Right lobe of liver (tissue), 6 donors: ENCODE results near the gene PRPF6. TPM values are rescaled to one million over a fixed set of nuclear protein-coding genes. Genes with fewer than 3 reads are reported as not detected.

Experiments
- ATAC-seq, 4 donors: fragments of 200-7000 bp; cut with Tn5 transposase; one replicate each; pipeline ENCODE4 v1.9.1; 2020; ENCODE audit warnings: mild to moderate bottlenecking in 4 of 4, moderate library complexity in 4 of 4
- DNase-seq, 3 donors: peaks; one replicate each; pipeline ENCODE4 v3.0.0-alpha.2; 2020
- H3K27ac ChIP-seq, 3 donors: fragments of 200-600 bp; one replicate each; pipeline ENCODE4 v1.8.0; 2022
- H3K27me3 ChIP-seq, 2 donors: fragments of 200-600 bp; one replicate each; pipeline ENCODE4 v1.8.0; 2022
- H3K36me3 ChIP-seq, 4 donors: fragments of 200-600 bp; sonication (generic) in 1 of 4; one replicate each; pipeline versions ENCODE4 v1.5.1 to v1.8.0; 2017 to 2022; ENCODE audit warnings: control low read depth in 1 of 4
- H3K4me1 ChIP-seq, 4 donors: fragments of 200-600 bp; sonication (generic) in 1 of 4; one replicate each; pipeline versions ENCODE4 v1.5.1 to v1.8.0; 2017 to 2022; ENCODE audit warnings: control low read depth in 1 of 4
- H3K4me3 ChIP-seq, 3 donors: fragments of 200-600 bp; one replicate each; pipeline ENCODE4 v1.8.0; 2022
- H3K9me3 ChIP-seq, 4 donors: fragments of 200-600 bp; sonication (generic) in 1 of 4; one replicate each; pipeline versions ENCODE4 v1.5.1 to v1.8.0; 2017 to 2022; ENCODE audit warnings: control low read depth in 1 of 4
- POLR2A ChIP-seq: fragments of 450-650 bp; IDR thresholded peaks from one replicate; pipeline ENCODE4 v1.6.1; 2017; ENCODE audit warnings: antibody characterized with exemption, mild to moderate bottlenecking
- WGBS: methylation state at CpG from one replicate; pipeline ENCODE4 v1.1.6; 2018; ENCODE audit warnings: low coverage, low lambda C conversion rate; ENCODE audit not compliant: insufficient coverage; ENCODE audit errors: missing lambda C conversion rate; 5-methylcytosine and 5-hydroxymethylcytosine counted together
- intact Hi-C, 2 donors: fragments of 100-400 bp; cut with DNase I; formaldehyde crosslinking; loops; one replicate each; pipeline versions ENCODE4 v1.11.2 to v1.14.1; 2022
- total RNA-seq, 6 experiments: library from RNA; depleted of rRNA in 2 of 6; stranded (reverse); fragments of >200 nt in 2 of 6; fragmentation: NEBNext Ultra II Directional in 3 of 6; extraction: Animal tissue kit (Norgen Biotek cat#: 25700) in 3 of 6; gene quantifications; one replicate each; pipeline versions ENCODE4 v1.1.0 to v1.2.4, GENCODE V29; 2016 to 2023
- TF ChIP-seq, protein P1 (sequence below), 4 donors: fragments of 200-600 bp in 3 of 4; fragments of 450-650 bp in 1 of 4; IDR thresholded peaks; one replicate each; pipeline versions ENCODE4 v1.5.1 to v1.8.0; 2016 to 2022; ENCODE audit warnings: antibody characterized with exemption in 4 of 4, mild to moderate bottlenecking in 2 of 4
- donor health status: DM: no; HTN: yes; CAD: no.
- donor health status: DM: no; HTN: no; CAD: no.
- donor health status: DM: no; HTN: no; CAD: no.
- donor health status: DM: no; HTN: yes; CAD: no.
- donor health status: DM: no; HTN: yes; CAD: no.

Gene PRPF6
- total RNA-seq, 6 experiments from 2014 or later: 21.7 to 28.9 (median 24.4) TPM

DNA sequence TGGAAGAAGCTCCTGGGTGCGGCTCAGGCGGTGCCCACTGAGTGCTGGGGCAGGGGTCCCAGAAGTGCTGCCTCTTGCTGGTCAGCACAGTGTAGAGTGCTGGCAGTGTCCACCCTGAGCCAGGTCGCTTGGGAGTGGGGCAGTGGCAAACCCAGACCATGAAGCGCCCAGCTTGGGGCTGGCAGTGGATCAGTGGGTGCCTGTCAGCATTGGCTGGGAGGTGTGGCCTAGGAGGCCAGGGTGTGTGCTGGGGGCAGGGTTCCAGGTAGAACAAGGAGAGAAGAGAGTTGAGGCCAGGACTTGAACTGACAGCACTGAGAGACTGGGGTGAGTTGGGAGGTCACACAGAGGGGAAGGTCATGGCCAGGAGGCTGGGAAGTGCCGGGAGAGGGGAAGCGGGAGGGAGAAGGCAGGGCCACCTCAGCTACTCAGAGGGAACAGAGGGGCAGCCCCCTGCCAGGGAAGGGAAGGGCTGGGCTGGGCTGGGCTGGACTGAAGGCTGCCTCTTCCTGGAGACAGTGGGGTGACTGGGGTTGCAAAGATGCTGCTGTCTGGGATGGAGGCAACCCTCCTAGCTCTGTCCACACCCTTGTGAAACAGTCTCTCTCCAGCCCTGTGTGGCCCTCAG is 86.2 kb downstream of the PRPF6 start:
- TF ChIP-seq POLR2A: no peak
- TF ChIP-seq, protein P1, sequence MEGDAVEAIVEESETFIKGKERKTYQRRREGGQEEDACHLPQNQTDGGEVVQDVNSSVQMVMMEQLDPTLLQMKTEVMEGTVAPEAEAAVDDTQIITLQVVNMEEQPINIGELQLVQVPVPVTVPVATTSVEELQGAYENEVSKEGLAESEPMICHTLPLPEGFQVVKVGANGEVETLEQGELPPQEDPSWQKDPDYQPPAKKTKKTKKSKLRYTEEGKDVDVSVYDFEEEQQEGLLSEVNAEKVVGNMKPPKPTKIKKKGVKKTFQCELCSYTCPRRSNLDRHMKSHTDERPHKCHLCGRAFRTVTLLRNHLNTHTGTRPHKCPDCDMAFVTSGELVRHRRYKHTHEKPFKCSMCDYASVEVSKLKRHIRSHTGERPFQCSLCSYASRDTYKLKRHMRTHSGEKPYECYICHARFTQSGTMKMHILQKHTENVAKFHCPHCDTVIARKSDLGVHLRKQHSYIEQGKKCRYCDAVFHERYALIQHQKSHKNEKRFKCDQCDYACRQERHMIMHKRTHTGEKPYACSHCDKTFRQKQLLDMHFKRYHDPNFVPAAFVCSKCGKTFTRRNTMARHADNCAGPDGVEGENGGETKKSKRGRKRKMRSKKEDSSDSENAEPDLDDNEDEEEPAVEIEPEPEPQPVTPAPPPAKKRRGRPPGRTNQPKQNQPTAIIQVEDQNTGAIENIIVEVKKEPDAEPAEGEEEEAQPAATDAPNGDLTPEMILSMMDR (IDR thresholded peaks at IDR 0.05): no peak
- ATAC-seq (no peak), DNase-seq (peak in 2 of 3 donors; percentile 76 to 80)
- Histone ChIP-seq H3K27ac (peak overlapping the region in 1 of 3 donors; percentile 71), H3K9me3 (no peaks in the 10 kb centered on the region), H3K36me3 (peaks cover 0 to 8% (median 0%) of the 10 kb centered on the region in 4 donors), H3K27me3 (no peaks in the 10 kb centered on the region), H3K4me1 (peaks cover 0 to 41% (median 17%) of the 10 kb centered on the region in 4 donors), H3K4me3 (peak overlapping the region in 1 of 3 donors; percentile 50)
- WGBS: 33% methylated on average over 4 of the region's 6 CpGs
- intact Hi-C loops: no loop called here

DNA sequence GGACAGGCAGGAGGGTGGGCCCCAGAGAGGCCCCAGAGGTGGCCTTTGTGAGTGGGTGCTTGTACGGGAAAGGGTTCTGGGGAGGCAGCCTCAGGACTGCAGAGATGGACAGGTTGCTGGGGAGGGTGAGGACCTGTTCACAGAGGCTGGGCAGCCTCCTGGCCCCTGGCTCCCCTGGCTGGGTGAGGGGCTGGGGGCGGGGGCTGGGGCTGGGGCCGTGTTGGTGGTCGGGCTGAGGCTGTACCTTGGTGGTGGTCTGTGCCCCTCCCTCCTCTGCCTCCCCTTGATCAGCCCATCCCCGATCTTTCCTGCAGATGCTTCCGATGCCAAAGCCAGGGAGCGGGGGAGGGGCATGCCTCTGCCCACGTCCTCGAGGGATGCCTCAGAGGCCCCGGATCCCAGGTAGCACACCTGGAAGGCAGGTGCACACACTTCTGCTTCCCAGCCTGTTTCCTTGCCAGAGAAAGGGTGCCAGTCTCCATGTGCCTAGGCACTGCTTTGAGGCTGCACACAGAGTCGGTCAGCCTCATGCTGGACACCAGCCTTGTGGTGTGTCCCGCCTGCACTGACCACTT is 86.9 kb downstream of the PRPF6 start:
- no peak for ATAC-seq

DNA sequence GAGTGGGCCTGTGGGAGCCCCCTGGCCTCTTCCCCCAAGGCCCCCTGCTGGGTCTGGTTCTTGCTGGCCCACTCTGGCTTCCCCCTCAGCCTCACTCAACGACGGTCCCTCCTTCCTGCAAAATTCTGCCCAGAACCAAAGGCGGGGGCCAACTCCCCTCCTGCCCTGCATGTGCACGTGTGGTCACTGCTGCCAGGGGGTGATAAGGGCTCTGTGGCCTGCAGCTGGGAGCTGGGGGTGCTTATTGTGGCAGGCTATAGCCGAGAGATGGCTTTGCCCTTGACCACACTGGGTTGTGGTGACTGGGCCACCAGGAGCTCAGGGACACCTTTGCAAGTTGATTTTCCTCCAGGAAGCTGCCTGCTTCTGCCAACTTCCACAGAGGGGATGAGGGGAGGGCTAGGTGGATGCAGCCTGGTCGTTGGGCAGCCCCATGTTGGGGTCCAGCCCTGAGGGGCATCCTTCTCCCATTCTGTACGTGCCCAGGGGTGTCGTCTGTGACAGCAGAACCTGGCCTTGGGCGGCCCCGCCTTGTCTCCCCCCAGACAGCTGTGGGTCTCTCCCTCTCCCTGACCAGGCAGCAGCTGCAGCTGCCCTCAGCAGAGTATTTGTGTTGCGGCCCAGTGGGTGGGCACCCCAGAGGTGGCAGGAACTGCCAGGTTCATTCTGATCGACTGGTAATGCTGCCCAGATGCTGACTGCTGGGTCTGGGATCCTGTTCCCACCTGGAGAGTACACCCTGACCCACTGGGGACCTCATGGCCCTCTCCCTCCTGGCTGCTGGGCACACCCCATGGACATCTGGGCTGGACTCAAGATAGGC is 87.7 kb downstream of the PRPF6 start:
- intact Hi-C loops: no loop called here
- Histone ChIP-seq H3K9me3 (no peaks in the 10 kb centered on the region), H3K4me3 (no peak overlapping the region), H3K4me1 (peaks cover 0 to 36% (median 16%) of the 10 kb centered on the region in 4 donors), H3K36me3 (peaks cover 0 to 11% (median 0%) of the 10 kb centered on the region in 4 donors), H3K27ac (no peak overlapping the region), H3K27me3 (no peaks in the 10 kb centered on the region)
- no CpG with 5 or more reads among the region's 12 CpGs for WGBS
- TF ChIP-seq POLR2A: no peak
- TF ChIP-seq, protein P1 (IDR thresholded peaks at IDR 0.05): no peak
- DNase-seq (no peak), ATAC-seq (no peak)

More for the DNA sequence above, 86.9 kb downstream of the PRPF6 start:
- no peak for DNase-seq
- intact Hi-C loops: no loop called here
- H3K4me1 ChIP-seq: peaks cover 0 to 36% (median 17%) of the 10 kb centered on the region in 4 donors
- no peaks in the 10 kb centered on the region for H3K9me3 ChIP-seq
- WGBS: no CpG with 5 or more reads among the region's 12 CpGs
- H3K36me3 ChIP-seq: peaks cover 0 to 10% (median 0%) of the 10 kb centered on the region in 4 donors
- H3K27me3 ChIP-seq: no peaks in the 10 kb centered on the region
- H3K4me3 ChIP-seq: no peak overlapping the region
- H3K27ac ChIP-seq: no peak overlapping the region
- TF ChIP-seq, protein P1 (IDR thresholded peaks at IDR 0.05): no peak
- TF ChIP-seq POLR2A: no peak

DNA sequence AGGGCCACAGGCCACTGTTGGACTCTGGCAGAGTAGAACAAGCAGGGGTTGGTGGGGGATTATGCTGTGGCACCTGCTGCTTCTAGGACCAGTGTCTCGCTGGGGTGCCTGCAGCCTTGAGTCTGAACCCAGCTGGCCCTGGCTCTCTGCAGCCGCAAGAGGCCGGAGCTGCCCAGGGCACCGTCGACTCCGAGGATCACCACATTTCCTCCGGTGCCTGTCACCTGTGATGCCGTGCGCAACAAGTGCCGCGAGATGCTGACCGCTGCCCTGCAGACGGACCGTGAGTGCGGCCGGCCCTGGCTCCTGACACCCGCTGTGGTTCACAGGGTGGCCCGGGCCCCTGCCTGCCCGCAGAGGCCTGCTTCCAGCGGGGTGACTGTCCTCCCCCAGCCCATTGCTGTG is 88.3 kb downstream of the PRPF6 start:
- H3K4me3 ChIP-seq: no peak overlapping the region
- no peak overlapping the region for H3K27ac ChIP-seq
- no peaks in the 10 kb centered on the region for H3K27me3 ChIP-seq
- ATAC-seq (no peak), DNase-seq (no peak)
- H3K36me3 ChIP-seq: peaks cover 0 to 16% (median 0%) of the 10 kb centered on the region in 4 donors
- peaks cover 0 to 33% (median 13%) of the 10 kb centered on the region in 4 donors for H3K4me1 ChIP-seq
- no peaks in the 10 kb centered on the region for H3K9me3 ChIP-seq
- intact Hi-C loops: no loop called here
- no CpG with 5 or more reads among the region's 20 CpGs for WGBS
- no peak for TF ChIP-seq POLR2A
- TF ChIP-seq, protein P1 (IDR thresholded peaks at IDR 0.05): no peak
